Ascending aorta (tissue), 2 donors: ENCODE measurements around the gene TIPARP. TPM values are rescaled to one million over a fixed set of nuclear protein-coding genes. Genes with fewer than 3 reads are reported as not detected.

ENCODE experiments used
- DNase-seq, 2 donors: peaks; one replicate each; pipeline ENCODE4 v3.0.0-alpha.2; 2019; ENCODE audit warnings: low spot score in 2 of 2
- H3K27ac ChIP-seq, 2 donors: fragments of 200-600 bp; sonication (generic); one replicate each; pipeline ENCODE4 v1.5.1; 2016 to 2017; ENCODE audit warnings: mild to moderate bottlenecking in 1 of 2
- H3K27me3 ChIP-seq: fragments of 200-600 bp; sonication (generic); one replicate; pipeline ENCODE4 v1.5.1; 2017
- H3K36me3 ChIP-seq, 2 donors: fragments of 200-600 bp; sonication (generic); one replicate each; pipeline ENCODE4 v1.5.1; 2016
- H3K4me1 ChIP-seq, 2 donors: fragments of 200-600 bp; sonication (generic); one replicate each; pipeline ENCODE4 v1.5.1; 2016 to 2017; ENCODE audit warnings: mild to moderate bottlenecking in 1 of 2
- H3K4me3 ChIP-seq, 2 donors: fragments of 200-600 bp; sonication (generic); one replicate each; pipeline ENCODE4 v1.5.1; 2016 to 2017; ENCODE audit warnings: mild to moderate bottlenecking in 1 of 2
- H3K9me3 ChIP-seq, 2 donors: fragments of 200-600 bp; sonication (generic); one replicate each; pipeline ENCODE4 v1.5.1; 2016
- CTCF ChIP-seq, 3 experiments: fragments of 200-600 bp in 2 of 3; fragments of 450-650 bp in 1 of 3; sonication (generic) in 2 of 3; IDR thresholded peaks; one replicate each; pipeline ENCODE4 v1.5.1; 2016 to 2019; ENCODE audit warnings: antibody characterized with exemption in 3 of 3, mild to moderate bottlenecking in 1 of 3, moderate library complexity in 1 of 3
- intact Hi-C: fragments of 100-400 bp; cut with DNase I; formaldehyde crosslinking; loops from one replicate; pipeline ENCODE4 v1.15.1; 2023
- total RNA-seq: library from RNA; depleted of rRNA; stranded (reverse); fragments of >200 nt; gene quantifications from one replicate; pipeline ENCODE4 v1.1.0, GENCODE V29; 2016

Gene TIPARP
- total RNA-seq, 1 donor from 2014 or later, result 7.2 TPM

- intact Hi-C loops, result no loop called here
Observed at GRCh38 chr3:156750874-156751245, 76.5 kb downstream of the TIPARP start.

GRCh38 chr3:156751461-156752025 is 77.2 kb downstream of the TIPARP start:
- Histone ChIP-seq H3K9me3 (no peaks in the 10 kb centered on the region), H3K4me3 (peak overlapping the region in 1 of 2 donors; percentile 11), H3K36me3 (no peaks in the 10 kb centered on the region), H3K27ac (no peak overlapping the region), H3K4me1 (no peaks in the 10 kb centered on the region), H3K27me3 (no peaks in the 10 kb centered on the region)
- no peak for TF ChIP-seq CTCF (IDR thresholded peaks at IDR 0.05)
- peak in 1 of 2 donors; percentile 64 for DNase-seq
- intact Hi-C loops, result no loop called here

More at GRCh38 chr3:156750874-156751245, 76.5 kb downstream of the TIPARP start:
- no peaks in the 10 kb centered on the region for H3K27me3 ChIP-seq
- H3K9me3 ChIP-seq, result no peaks in the 10 kb centered on the region
- no peak for TF ChIP-seq CTCF (IDR thresholded peaks at IDR 0.05)
- no peaks in the 10 kb centered on the region for H3K4me1 ChIP-seq
- DNase-seq, result no peak
- H3K27ac ChIP-seq, result no peak overlapping the region
- no peaks in the 10 kb centered on the region for H3K36me3 ChIP-seq
- no peak overlapping the region for H3K4me3 ChIP-seq

Other genes starting within 250 kb of the TIPARP start
- 155 TPM for gene SSR3, start 119.5 kb upstream of the TIPARP start, total RNA-seq
- gene LEKR1, start 151.8 kb downstream of the TIPARP start, total RNA-seq, result not detected